SH-SY5Y (cell line): ENCODE results near the gene RAB18.

Source experiments
- GATA2 ChIP-seq: IDR thresholded peaks from 2 replicates; pipeline ENCODE4 v1.6.1; 2011; ENCODE audit warnings: mild to moderate bottlenecking, low read depth, low read length
- GATA3 ChIP-seq: IDR thresholded peaks from 2 replicates; pipeline ENCODE4 v1.6.1; 2011; ENCODE audit warnings: low read depth, mild to moderate bottlenecking, low read length, moderate library complexity

- no peak for TF ChIP-seq GATA2
- no peak for TF ChIP-seq GATA3
Observed at GRCh38 chr10:27568196-27569175, 64.4 kb downstream of the RAB18 start.
